Neutrophil (primary cell): ENCODE data around the gene COX17.

ENCODE experiments used
- H3K27ac ChIP-seq: fragments of 200-600 bp; sonication (generic); 2 replicates; pipeline ENCODE4 v1.5.1; 2016; ENCODE audit warnings: mild to moderate bottlenecking, moderate library complexity
- H3K27me3 ChIP-seq: fragments of 200-600 bp; sonication (generic); 2 replicates; pipeline ENCODE4 v1.6.0; 2016; ENCODE audit warnings: mild to moderate bottlenecking
- H3K36me3 ChIP-seq: fragments of 200-600 bp; sonication (generic); 2 replicates; pipeline ENCODE4 v1.5.1; 2017
- H3K4me1 ChIP-seq, 2 experiments: fragments of 200-600 bp in 1 of 2; sonication (generic) in 1 of 2; 1 replicate in 1 of 2; 2 replicates in 1 of 2; pipeline versions ENCODE4 v1.5.1 to v1.6.1; 2013 to 2016; ENCODE audit warnings: low read depth in 1 of 2, low read length in 1 of 2, mild to moderate bottlenecking in 1 of 2, moderate library complexity in 1 of 2; ENCODE audit not compliant: control insufficient read depth in 1 of 2, insufficient read depth in 1 of 2
- H3K4me3 ChIP-seq, 2 experiments: fragments of 200-600 bp in 1 of 2; sonication (generic) in 1 of 2; 1 replicate in 1 of 2; 2 replicates in 1 of 2; pipeline ENCODE4 v1.5.1; 2013 to 2016; ENCODE audit warnings: low read depth in 1 of 2, low read length in 1 of 2, mild to moderate bottlenecking in 1 of 2, moderate library complexity in 1 of 2
- H3K9me3 ChIP-seq: fragments of 200-600 bp; sonication (generic); 2 replicates; pipeline ENCODE4 v1.5.1; 2016
- TF ChIP-seq, protein P1 (sequence below): fragments of 200-600 bp; sonication (generic); IDR thresholded peaks from 2 replicates; pipeline ENCODE4 v1.5.1; 2016; ENCODE audit warnings: antibody characterized with exemption

Gene COX17

DNA sequence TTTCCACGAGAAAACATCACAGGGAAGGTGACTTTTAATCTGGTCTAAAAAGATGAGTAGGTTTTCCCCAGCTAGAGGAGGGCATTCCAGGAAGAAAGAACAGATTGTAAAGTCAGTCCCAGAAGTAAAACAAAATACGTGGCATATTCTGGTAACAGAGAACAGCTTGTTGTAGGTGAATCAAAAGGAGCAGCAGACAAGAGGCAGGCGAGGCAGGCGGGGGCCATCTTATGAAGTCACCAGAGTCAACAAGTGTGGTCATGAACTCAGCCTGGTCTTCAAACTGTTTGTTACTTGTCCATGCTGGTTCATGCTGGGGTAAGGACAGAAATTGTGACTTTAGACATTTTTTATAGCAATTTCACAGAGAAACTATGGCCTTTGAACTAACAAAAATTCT, 12.8 kb downstream of the COX17 start:
- H3K36me3 ChIP-seq = peaks cover 22% of the 10 kb centered on the region
- no peaks in the 10 kb centered on the region for H3K4me1 ChIP-seq
- TF ChIP-seq, protein P1, sequence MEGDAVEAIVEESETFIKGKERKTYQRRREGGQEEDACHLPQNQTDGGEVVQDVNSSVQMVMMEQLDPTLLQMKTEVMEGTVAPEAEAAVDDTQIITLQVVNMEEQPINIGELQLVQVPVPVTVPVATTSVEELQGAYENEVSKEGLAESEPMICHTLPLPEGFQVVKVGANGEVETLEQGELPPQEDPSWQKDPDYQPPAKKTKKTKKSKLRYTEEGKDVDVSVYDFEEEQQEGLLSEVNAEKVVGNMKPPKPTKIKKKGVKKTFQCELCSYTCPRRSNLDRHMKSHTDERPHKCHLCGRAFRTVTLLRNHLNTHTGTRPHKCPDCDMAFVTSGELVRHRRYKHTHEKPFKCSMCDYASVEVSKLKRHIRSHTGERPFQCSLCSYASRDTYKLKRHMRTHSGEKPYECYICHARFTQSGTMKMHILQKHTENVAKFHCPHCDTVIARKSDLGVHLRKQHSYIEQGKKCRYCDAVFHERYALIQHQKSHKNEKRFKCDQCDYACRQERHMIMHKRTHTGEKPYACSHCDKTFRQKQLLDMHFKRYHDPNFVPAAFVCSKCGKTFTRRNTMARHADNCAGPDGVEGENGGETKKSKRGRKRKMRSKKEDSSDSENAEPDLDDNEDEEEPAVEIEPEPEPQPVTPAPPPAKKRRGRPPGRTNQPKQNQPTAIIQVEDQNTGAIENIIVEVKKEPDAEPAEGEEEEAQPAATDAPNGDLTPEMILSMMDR = no peak
- H3K4me3 ChIP-seq = no peak overlapping the region
- no peak overlapping the region for H3K27ac ChIP-seq
- no peaks in the 10 kb centered on the region for H3K27me3 ChIP-seq
- no peaks in the 10 kb centered on the region for H3K9me3 ChIP-seq

DNA sequence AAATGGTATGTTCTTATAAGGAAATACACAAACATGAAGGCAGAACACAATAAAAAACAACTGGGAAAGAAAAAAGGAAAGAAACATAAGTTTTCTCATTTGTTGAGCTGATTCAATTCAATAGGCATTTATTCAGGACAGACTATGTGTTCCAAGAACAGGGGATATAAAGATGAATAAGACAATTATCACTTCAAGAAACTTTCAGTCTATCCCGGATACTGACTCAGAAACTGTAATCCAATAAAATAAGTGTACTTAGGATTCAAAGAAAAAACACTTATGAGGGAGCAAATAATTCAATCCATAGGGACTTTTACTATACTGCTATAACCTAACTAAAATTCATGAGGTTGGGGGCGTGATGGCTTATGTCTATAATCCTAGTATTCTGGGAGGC, 13.3 kb downstream of the COX17 start:
- Histone ChIP-seq H3K27ac (no peak overlapping the region), H3K36me3 (peaks cover 17% of the 10 kb centered on the region), H3K4me1 (no peaks in the 10 kb centered on the region), H3K27me3 (no peaks in the 10 kb centered on the region), H3K4me3 (no peak overlapping the region), H3K9me3 (no peaks in the 10 kb centered on the region)
- TF ChIP-seq, protein P1 = no peak

DNA sequence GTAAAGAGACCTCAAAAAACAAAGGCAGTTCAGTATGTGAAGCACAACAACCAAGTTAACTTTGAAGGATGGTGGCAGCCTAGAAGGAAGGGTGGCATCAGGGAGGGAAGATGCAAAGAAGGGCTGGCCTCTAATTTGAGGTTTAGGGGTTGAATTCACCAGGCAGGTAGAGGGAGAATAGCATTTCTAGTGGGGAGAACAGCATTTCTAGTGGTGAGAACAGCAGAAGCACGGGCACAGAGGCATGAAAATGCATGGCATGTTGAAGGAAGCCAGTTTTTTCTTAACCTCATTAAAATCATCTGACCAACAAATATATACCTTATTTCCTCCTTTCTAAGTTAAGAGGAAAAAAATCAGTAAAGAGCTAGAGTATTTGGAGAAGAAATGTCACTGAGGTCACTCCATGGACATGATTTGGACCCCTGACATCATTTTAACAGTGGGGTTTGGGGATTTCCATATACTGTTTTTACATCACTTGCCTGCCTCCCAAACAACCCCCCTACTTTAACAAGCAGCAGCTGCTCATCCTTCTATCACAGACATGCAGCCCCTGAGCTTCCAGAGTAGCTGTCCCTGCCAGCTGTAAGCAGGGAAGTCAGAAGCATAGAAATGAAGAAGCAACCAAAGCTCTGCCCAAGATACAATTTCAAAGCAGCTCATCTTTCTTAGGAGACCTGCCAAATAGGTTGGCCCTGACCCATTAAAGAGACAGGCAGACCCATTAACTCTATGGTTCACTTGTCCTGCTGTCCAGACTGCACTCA, 14.4 kb downstream of the COX17 start:
- TF ChIP-seq, protein P1 = no peak
- Histone ChIP-seq H3K36me3 (peaks cover 8% of the 10 kb centered on the region), H3K4me3 (no peak overlapping the region), H3K27ac (no peak overlapping the region), H3K9me3 (no peaks in the 10 kb centered on the region), H3K27me3 (no peaks in the 10 kb centered on the region), H3K4me1 (no peaks in the 10 kb centered on the region)

GRCh38 chr3:119660474-119661440, 16.4 kb downstream of the COX17 start, which contains the start of gene POPDC2:
POPDC2 (minus strand) TSS chr3:119660589; CDS start chr3:119660423, 166 bp downstream.
- TF ChIP-seq, protein P1 = no peak
- Histone ChIP-seq H3K9me3 (no peaks in the 10 kb centered on the region), H3K4me1 (no peaks in the 10 kb centered on the region), H3K4me3 (no peak within 1 kb of the TSS), H3K27me3 (no peaks in the 10 kb centered on the region), H3K27ac (no peak within 1 kb of the TSS), H3K36me3 (peaks cover under 1% of the 10 kb centered on the region)

DNA sequence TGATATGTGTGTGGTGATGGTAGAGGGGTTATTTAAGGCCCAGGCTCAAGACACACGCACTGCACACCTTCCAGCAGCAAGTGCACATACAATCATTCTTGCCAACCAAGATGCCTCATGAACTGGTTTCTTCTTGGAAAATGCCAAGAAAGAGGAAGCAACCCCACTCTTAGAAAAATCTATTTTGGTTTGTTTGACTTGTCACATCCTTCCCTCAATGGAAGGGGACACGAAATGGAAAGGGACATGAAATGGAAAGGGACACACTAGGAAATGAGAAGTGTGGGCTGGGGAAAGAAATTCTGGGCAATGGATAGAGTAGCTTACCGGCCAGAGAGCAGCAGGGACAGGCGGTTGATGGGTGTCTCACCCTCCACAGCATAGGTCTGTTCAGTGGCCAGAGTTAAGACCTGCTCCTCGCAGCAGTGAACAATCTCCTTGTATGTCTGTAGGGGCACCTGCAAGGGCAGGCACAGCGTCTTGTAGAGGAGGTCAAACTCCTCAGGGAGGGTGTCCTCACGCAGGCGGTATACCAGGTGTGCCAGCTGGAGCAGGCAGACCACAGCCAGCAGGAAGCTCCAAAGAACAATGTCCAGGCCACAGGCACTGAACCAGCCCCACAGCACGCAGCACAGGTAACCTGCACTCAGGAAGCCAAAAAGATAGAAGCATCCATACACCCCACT, 17.5 kb downstream of the COX17 start:
- no peaks in the 10 kb centered on the region for H3K9me3 ChIP-seq
- no peaks in the 10 kb centered on the region for H3K36me3 ChIP-seq
- TF ChIP-seq, protein P1 = no peak
- no peaks in the 10 kb centered on the region for H3K4me1 ChIP-seq
- no peak overlapping the region for H3K4me3 ChIP-seq
- H3K27ac ChIP-seq = no peak overlapping the region
- H3K27me3 ChIP-seq = no peaks in the 10 kb centered on the region
